Germinal center (tissue), 1 donor: ENCODE results near the gene SLC5A10.

ENCODE experiments used
- DNase-seq: peaks from one replicate; pipeline ENCODE4 v3.0.0; 2012; ENCODE audit warnings: mixed read lengths, low spot score

The SLC5A10 gene

DNA sequence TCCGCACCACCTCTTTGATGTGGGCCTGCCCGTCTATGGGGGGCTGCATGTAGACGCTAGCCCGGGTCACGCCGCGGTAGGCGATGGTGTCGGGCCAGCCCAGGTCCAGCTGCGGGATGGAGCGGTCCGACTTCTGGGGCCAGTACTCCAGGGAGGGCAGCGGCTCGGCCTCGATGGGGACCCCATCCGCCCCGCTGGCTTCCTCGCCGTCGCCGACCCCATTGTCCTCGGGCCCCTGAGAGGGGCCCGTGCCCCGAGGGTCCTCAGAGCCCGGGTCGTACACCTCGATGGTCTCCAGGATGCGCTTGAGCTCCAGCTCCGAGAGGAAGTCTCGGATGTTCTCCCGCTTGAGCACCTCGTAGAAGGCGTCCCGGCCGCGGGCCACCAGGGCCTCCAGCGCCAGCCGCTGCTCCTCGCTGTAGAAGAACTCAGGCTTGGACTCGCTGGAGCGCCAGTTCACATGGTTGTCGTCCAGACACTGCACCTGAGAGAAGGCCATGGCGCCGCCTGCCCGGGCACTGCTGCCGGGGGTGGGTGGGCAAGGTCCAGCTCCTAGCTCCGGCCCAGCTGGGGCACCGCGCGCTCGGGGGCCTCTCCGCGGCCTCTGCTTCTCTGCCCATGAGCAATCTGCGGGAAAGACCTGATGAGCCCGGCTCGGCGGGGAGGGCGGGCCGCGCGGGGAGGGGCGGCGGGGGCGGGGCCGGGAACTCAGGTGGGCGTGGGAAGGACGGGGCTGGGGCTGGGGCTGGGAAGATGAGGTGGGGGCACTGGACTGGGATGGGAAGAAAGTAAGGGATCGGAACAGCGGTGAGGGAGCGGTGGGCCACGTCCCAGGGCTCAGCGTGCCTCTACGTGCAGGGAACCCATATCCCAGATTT is 51.8 kb downstream of the SLC5A10 start:
- peak; percentile 48 for DNase-seq

DNA sequence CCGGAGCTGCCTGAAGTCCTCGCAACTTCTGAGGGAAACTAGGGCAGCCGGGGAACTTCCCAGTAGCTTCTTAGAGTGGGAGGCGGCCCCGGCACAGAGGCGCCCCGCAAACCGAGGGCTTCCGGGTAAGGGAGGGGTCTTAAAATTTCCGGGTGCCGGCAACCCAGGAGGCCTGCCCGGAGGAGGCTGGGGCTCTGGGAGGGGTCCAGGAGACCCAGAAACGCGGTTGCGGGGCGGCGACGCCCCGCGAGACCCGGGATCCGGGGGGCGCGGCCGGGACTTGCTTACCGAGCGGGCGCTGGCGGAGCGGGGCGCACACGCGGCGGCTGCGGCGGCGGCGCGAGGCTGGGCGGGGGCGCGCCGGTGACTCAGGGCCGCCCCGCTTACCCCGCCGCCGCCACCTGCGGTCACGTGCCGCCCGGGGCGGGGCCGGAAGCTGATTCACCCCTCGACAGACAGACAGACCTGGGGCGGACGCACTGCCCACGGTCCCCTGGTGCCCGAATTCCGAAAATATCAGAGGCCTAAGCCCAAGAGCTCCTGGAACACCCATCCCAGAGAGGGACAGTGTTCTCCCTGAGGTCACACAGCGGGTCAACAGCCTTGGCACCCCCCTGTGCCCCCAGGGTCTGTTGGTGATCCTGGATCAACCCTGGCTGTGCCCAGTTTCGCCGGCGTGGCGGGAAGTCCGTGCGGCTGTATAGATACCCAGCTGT is 52.6 kb downstream of the SLC5A10 start, which contains the start of gene FAM83G:
Gene FAM83G (minus strand): TSS at position 344 of the 716 bp plus-strand sequence. CDS start 723 bp downstream, outside the sequence.
- peak; percentile 81 for DNase-seq

GRCh38 chr17:19005137-19005773 is 53.3 kb downstream of the SLC5A10 start:
- DNase-seq, result no peak

DNA sequence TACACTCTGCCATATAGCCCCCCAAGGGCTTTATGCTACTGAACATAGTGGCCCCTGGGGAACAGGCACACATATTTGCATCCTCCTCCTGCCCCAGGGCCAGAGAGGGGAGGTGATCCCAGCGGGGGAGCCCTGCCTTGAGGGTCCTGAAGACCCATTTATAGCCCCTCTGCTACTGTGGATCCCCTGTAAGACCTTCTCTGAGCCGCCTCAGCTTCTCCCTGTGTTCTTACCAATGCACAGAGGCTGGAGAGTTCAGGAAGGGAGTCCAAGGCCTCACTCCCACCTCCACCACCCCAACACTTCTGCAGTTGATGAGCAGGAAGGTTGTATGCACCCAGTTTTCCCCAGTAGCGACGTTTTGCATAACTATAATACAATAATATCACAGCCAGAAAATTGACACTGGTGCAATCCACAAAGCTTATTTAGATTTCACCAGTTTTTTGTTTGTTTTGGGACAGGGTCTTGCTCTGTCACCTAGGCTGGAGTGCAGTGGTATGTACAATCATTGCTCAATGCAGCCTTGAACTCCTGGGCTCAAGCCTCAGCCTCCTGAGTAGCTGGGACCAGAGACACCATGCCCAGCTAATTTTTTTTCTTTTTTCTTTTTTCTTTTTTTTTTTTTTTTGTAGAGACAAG is 53.9 kb downstream of the SLC5A10 start:
- DNase-seq, result no peak

DNA sequence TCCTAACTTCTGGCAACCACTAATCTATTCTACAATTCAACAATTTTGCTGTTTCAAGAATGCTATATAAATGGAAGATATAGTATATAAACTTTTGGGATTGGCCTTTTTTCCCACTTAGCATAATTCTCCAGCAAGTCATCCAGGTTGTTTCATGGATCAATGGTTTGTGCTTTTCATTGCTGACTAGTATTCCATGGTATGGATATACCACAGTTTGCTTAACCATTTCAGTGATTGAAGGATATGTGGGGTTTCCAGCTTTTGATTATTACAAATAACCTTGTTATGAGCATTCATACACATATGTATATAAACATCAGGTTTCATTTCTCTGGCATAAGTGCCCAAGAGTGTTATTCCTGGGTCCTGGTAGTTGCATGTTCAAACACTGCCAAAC is 54.7 kb downstream of the SLC5A10 start:
- DNase-seq, result no peak

DNA sequence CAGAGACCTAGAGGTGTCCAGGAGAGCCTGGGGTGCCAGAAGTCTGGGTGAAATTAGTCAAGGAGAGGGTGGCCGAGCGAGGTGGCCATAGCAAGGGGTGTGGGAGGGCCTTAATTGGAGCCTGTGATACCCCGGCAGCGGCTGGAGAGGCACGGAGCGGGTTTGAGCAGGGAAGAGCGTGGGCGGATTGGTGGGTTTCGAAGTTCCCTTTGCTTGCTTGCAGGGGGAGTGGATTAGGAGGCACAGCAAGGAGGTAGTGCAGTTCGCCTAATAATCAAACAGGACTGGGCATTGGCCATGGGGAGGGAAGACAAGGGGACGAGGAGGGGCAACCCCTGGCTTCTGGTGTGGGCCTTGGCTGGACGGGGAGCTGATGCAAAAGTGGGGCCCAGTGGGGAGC is 58.0 kb downstream of the SLC5A10 start:
- no peak for DNase-seq

DNA sequence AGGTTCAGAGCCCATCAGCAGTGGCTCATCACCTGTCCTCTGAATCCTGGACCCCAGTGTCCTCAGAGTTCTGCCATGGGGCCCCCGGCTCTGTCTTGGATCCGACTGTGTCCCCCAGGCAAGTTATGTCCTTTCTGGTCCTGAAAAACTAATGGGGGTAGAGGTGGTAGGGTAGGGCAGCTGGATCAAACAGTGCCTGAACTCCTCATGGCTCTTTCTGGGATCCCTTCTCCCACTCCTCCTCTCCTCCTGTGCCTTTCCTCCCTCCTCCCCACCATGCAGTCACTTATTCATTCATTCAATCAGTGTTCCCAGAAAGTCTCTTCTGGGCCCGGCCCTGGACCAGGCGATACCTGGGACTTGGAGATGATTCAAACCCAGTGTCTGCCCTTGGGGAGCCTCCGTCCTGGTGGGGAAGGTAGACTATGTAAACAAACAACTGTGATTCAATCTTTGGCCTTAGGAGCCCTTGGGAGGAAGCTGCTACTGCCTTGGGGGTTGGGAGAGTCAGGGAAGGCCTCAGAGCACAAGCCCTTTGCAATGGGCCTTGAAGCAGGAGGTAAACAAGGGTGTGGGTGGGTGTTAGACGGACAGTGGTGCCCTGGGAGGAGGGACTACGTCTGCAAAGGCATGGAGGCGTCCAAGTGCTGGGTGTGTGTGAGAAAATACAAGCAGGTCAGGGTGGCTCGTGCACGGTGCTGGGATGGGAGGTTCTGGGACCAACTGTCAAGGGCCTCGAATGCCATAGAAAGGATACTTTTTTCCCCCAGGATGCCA is 59.0 kb downstream of the SLC5A10 start:
- DNase-seq, result no peak

DNA sequence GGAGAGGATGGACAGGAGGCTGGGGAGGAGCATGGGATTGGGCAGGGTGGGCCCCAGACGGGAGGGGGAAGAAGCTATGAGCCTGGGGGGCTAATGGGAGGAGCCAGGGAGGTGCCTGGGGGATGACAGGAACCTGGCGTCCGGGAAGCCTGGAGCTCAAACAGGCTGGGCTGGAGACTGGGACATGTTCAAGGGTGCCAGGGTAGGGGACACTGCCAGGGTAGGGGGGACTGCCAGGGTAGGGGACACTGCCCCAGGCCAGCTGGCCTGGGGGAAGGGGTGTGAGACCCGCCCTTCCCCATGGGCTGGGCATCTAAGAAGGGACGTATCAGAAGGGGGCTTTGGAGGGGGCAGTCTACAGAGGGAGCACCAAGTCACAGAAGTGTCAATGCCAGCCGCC is 59.6 kb downstream of the SLC5A10 start:
- no peak for DNase-seq

- DNase-seq, result no peak
Measured at GRCh38 chr17:19012171-19013080, 60.5 kb downstream of the SLC5A10 start.

GRCh38 chr17:19013226-19013625 is 61.3 kb downstream of the SLC5A10 start:
- no peak for DNase-seq

GRCh38 chr17:19013806-19014627 is 62.1 kb downstream of the SLC5A10 start:
- no peak for DNase-seq

GRCh38 chr17:19014628-19015215 is 62.8 kb downstream of the SLC5A10 start:
- no peak for DNase-seq

DNA sequence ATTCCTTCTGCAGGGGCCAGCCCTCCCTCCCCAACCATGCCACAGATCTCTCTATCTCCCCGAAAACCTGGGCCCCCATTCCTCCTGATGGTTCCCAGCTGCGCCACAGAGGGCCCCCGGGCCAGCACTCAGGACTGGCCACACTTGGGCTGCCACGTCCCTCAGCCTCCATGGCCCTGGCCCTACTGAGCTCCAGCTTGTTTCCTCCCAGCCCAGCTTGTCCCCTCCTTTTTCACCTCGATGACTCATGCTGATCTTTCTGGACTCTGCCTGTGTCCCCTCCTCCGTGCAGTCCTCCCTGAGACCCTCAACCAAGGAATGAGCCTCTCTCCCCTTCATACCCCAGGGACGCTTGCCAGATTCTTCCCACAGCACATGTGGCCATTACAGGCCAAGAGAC is 63.5 kb downstream of the SLC5A10 start:
- no peak for DNase-seq

DNA sequence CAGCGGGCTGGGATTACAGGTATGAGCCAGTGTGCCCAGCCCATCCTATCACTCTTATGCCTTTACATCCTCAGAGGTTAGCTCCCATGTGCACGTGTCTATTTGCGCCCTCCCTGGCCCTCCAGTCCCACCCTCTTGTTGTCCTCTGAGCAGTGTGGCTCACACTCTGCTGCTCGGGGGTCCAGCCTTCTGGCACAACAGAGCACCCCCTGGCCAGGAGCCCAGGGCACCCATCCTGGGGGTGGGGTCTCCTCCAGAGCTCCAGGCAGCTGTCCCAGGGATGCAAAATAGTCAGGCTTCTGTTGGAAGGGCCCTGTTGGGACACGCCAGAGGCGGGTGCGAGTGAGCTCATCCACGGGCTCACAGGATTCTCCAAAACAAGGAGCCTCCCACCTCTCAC is 64.3 kb downstream of the SLC5A10 start:
- DNase-seq, result no peak

DNA sequence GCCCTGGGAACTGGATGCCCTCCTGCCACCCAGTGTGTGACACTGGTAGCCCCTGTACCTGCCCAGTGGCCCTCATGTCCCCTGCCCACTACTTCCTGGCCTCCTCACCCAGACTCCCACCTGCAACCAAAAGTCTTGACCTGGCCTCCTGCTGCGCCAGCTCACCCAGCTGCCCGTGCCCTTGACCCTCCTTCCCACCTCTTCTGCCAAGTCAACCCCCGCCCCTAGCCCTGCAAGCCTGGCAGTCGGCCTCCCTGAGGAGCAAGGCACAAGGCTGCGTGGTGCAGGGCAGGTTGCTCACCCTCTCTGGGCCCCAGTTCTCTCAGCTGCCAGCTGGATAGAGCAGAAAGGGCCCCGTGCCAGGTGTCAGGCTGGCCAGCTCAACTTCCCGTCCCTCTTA is 64.9 kb downstream of the SLC5A10 start:
- DNase-seq, result no peak

DNA sequence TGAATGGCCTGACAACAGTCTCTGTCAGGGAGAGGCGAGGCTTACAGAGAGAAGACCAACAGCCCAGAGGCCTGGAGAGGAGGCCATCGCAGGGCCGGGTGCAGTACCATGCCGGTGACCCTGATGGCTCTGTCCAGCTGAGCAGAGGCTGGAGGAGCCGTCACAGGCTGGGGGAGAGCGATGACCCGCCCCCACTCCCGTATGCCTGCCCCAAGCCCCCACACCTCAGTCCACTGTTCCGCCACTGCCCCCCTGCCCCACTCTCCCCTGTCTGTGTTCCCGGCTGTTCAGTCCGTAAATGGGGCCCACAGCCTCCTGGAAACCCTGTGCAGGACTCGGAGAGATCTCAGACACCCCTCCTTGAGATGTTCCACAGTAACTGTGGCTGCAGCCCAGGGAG is 65.4 kb downstream of the SLC5A10 start:
- DNase-seq, result no peak

DNA sequence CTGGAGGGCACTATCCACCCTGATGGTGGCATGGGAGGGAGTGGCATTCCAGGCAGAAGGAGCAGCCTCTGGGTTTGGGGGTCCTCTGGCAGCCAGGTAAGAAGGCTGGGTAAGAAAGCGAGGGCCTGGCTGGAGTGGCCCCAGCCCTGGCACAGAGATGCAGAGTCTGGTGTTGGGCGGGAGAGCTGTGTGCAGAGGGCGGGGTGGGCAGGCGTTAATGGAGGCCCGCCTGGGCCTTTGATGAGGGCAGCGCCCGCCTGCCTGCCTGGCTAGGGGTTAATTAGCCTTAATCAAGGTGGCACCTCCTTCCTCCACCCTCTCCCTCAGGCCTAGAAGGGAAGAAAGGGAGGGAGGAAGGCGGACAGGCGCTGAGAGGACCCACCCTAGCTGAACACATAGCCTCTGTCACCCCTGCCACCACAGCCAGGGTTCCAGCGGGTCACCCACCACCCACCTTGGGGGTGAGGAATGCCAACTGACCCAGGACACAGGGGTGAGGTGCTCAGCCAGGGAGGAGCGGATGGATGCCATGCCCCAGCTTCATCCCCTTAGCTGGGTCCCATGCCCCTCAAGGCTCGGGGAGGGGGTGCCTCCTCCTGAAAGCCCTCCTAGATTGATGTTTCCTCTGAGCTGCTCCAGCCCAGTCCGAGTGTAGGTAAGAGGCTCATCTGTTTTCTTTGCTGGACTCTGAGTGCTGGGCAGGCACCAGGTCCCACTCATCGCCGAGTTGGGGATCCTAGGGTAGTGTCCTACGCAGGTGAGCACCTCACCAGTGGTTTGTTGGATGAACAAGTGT is 66.0 kb downstream of the SLC5A10 start:
- DNase-seq, result no peak

DNA sequence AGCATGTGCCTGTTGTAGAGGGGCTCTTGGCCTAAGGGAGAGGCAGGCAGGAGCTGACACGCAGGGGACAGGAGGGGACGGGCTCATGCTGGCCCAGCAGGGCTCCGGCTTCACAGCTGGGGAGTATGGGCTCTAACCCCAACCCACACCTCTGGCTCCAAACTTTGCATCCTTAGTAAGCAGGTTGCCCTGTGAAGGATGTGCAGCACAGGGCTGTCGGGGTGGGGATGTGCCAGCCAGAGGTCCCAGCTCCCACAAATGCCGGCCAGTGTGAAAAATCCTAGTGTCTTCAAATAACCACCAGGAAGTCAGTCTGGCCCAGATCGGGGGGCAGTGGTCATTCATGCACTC is 66.6 kb downstream of the SLC5A10 start:
- no peak for DNase-seq
